ENCODE results near the gene LPAR3. TPM values are rescaled to one million over a fixed set of nuclear protein-coding genes. Genes with fewer than 3 reads are reported as not detected.
A peak's percentile ranks its signal among the peaks of the same experiment; 100 is the strongest.
"Not testable (repeated sequence)": the region's sequence is repeated elsewhere in the genome, so short reads cannot be mapped to it uniquely, and the experiment has no call there.

LPAR3 gene
- total RNA-seq, 4 donors from 2014 or later = 0.72 TPM; not detected in 3

- DNase-seq (ENCODE audit: low spot score) = no peak
- TF ChIP-seq CTCF (IDR thresholded peaks at IDR 0.05) = no peak
- ATAC-seq (ENCODE audit: low FRiP score) = no peak
These were observed 26.5 kb upstream of the LPAR3 start for GRCh38 chr1:84919461-84919970.

GRCh38 chr1:84918726-84919336 is 25.8 kb upstream of the LPAR3 start:
- DNase-seq (ENCODE audit: low spot score) = no peak
- TF ChIP-seq CTCF (IDR thresholded peaks at IDR 0.05) = no peak
- ATAC-seq (ENCODE audit: low FRiP score) = no peak

GRCh38 chr1:84916897-84917296 is 23.9 kb upstream of the LPAR3 start:
- TF ChIP-seq CTCF (IDR thresholded peaks at IDR 0.05) = no peak
- DNase-seq (ENCODE audit: low spot score) (no peak), ATAC-seq (ENCODE audit: low FRiP score) (no peak)

DNA sequence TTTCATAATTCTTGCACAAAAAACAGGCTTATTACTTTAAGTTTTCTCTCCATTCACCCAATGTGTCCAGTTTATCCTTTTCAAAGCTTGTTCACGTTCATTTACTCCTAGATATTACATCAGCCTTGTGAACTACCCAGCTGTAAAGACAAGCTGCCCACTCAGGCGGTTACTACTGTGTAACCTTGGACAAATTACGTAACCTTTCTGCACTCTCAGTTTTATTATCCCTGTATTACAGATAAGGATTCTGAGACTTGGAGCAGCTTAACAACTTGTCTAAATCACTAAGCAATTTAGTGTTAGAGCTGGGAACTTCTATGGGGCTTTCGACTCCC is 20.5 kb upstream of the LPAR3 start:
- ATAC-seq (ENCODE audit: low FRiP score) = peak; percentile 76

GRCh38 chr1:84912726-84913554 is 19.9 kb upstream of the LPAR3 start:
- no peak for TF ChIP-seq CTCF (IDR thresholded peaks at IDR 0.05)
- DNase-seq (ENCODE audit: low spot score) (no peak), ATAC-seq (ENCODE audit: low FRiP score) (no peak)

More for the DNA sequence above, 20.5 kb upstream of the LPAR3 start:
- TF ChIP-seq CTCF (IDR thresholded peaks at IDR 0.05) = no peak
- no peak for DNase-seq (ENCODE audit: low spot score)

GRCh38 chr1:84908746-84909464 is 15.9 kb upstream of the LPAR3 start:
- DNase-seq (ENCODE audit: low spot score); ATAC-seq (ENCODE audit: low FRiP score): not testable (repeated sequence)

DNA sequence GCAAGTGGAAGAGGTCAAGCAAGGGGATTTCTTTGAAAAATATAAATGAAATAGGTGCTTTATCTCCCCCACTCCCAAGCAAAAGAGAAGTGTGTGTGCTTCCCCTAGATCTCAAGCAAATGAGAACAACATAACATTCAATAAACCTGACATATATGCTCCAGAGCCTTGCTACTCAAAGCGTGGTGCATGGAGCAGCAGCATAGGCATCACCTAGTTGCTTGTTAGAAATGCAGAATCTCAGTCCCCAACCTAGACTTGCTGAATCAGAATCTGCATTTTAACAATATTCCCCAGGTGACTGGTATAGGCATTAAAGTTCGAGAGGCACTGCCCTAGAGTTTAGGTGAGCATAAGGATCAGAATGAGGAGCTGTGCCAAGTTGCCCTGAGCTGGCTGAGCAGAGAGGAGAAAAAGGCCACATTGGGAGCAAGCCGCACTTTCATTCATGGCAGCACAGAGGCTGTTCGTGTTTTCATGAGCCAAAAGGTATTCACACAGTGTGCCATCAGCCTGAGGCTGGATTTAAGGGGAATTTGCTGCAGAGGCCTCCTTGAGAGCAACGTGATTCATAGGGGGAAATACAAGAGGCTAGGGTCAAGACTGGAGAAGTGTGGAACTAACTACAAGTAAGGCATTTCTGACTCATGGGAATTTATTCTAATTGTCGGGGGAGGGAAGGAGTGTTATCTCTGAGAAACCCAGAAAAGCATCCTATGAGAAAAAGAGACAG is 14.3 kb upstream of the LPAR3 start:
- no peak for DNase-seq (ENCODE audit: low spot score)
- TF ChIP-seq CTCF (IDR thresholded peaks at IDR 0.05) = no peak
- ATAC-seq (ENCODE audit: low FRiP score) = no peak

DNA sequence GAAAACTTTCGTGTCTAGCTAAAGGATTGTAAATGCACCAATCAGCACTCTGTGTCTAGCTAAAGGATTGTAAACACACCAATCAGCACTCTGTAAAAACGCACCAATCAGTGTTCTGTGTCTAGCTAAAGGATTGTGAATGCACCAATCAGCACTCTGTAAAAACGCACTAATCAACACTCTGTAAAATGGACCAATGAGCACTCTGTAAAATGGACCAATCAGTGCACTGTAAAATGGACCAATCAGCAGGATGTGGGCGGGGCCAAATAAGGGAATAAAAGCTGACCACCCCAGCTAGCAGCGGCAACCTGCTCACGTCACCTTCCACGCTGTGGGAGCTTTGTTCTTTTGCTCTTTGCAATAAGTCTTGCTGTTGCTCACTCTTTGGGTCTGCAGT is 9.7 kb upstream of the LPAR3 start:
- not testable (repeated sequence) for ATAC-seq (ENCODE audit: low FRiP score); DNase-seq (ENCODE audit: low spot score)
